Duodenal mucosa (tissue), 2 donors: ENCODE results near the gene ARID5B.

ENCODE experiments used
- H3K27ac ChIP-seq: one replicate; pipeline ENCODE4 v1.7.0; 2013; ENCODE audit warnings: low read depth, low read length
- H3K27me3 ChIP-seq, 2 donors: one replicate each; pipeline ENCODE4 v1.7.0; 2013; ENCODE audit warnings: low read length in 2 of 2, control low read depth in 1 of 2; ENCODE audit not compliant: insufficient read depth in 2 of 2, control insufficient read depth in 1 of 2
- H3K36me3 ChIP-seq, 2 donors: one replicate each; pipeline ENCODE4 v1.7.0; 2013; ENCODE audit warnings: low read length in 2 of 2, control low read depth in 1 of 2; ENCODE audit not compliant: insufficient read depth in 2 of 2, control insufficient read depth in 1 of 2
- H3K4me1 ChIP-seq, 2 donors: one replicate each; pipeline ENCODE4 v1.7.0; 2013; ENCODE audit warnings: low read length in 2 of 2, control low read depth in 1 of 2; ENCODE audit not compliant: insufficient read depth in 2 of 2, control insufficient read depth in 1 of 2
- H3K4me3 ChIP-seq, 2 donors: one replicate each; pipeline ENCODE4 v1.7.0; 2013; ENCODE audit warnings: low read length in 2 of 2, low read depth in 1 of 2
- H3K9ac ChIP-seq, 2 donors: one replicate each; pipeline ENCODE4 v1.7.0; 2013; ENCODE audit warnings: low read length in 2 of 2, low read depth in 1 of 2
- H3K9me3 ChIP-seq, 2 donors: one replicate each; pipeline ENCODE4 v1.7.0; 2013; ENCODE audit warnings: low read length in 2 of 2, control low read depth in 1 of 2; ENCODE audit not compliant: control insufficient read depth in 1 of 2

ARID5B gene

GRCh38 chr10:62087329-62087728 is 185.8 kb downstream of the ARID5B start:
- Histone ChIP-seq H3K9me3 (no peaks in the 10 kb centered on the region), H3K9ac (no peak overlapping the region), H3K4me3 (no peak overlapping the region), H3K36me3 (peaks cover 29 to 43% of the 10 kb centered on the region in 2 donors), H3K4me1 (peaks cover 26 to 30% of the 10 kb centered on the region in 2 donors), H3K27ac (no peak overlapping the region), H3K27me3 (no peaks in the 10 kb centered on the region)

DNA sequence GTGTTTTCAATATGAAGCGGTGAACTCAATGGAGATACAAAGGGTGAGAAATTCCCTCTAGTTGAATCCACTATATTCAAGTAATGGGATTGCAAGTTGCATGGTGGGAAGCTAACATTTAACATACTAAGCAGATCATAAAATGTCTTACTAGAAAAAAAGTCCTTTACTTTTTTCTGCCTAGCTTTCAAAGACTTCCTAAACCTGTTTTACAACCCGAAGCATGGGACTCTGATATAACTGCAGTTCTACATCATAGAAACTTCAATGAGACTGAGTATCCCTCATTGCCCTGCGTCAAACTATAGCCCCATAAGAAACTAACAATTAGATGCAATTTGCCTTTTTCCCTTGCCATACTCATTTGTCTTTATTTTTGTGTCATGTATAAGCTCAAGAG is 187.3 kb downstream of the ARID5B start:
- Histone ChIP-seq H3K36me3 (peaks cover 36 to 52% of the 10 kb centered on the region in 2 donors), H3K9ac (no peak overlapping the region), H3K27ac (no peak overlapping the region)

GRCh38 chr10:62092301-62093030 is 191.0 kb downstream of the ARID5B start:
- no peak overlapping the region for H3K9ac ChIP-seq

More for the DNA sequence above, 187.3 kb downstream of the ARID5B start:
- H3K9me3 ChIP-seq, result no peaks in the 10 kb centered on the region
- H3K4me1 ChIP-seq, result peaks cover 11 to 15% of the 10 kb centered on the region in 2 donors
- no peaks in the 10 kb centered on the region for H3K27me3 ChIP-seq
- H3K4me3 ChIP-seq, result no peak overlapping the region

DNA sequence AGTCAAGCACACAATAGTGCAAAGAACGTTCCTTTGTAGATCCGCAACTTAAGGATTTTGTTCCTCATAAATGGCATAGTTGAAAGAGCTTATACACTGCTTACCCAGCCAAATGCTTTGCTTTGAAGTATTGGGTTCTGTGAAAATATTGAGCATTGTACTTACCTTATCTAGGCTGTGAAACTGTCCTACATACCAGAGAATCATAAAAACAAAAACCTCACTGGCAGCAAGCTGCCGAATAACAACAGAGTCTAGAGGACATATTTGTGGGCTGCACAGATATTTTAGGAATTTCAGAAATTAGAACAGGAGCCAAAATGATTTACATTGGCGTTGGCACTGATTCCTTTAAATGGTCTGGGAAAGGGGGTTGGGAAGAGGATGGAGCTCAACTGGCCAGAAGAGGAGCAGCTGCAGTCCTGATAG is 192.4 kb downstream of the ARID5B start:
- peaks cover 0 to 13% of the 10 kb centered on the region in 2 donors for H3K4me1 ChIP-seq
- no peak overlapping the region for H3K4me3 ChIP-seq

More at GRCh38 chr10:62092301-62093030, 191.0 kb downstream of the ARID5B start:
- Histone ChIP-seq H3K36me3 (peaks cover 34 to 37% of the 10 kb centered on the region in 2 donors), H3K4me1 (peaks cover 0 to 13% of the 10 kb centered on the region in 2 donors), H3K27ac (no peak overlapping the region), H3K27me3 (no peaks in the 10 kb centered on the region), H3K9me3 (no peaks in the 10 kb centered on the region), H3K4me3 (no peak overlapping the region)

DNA sequence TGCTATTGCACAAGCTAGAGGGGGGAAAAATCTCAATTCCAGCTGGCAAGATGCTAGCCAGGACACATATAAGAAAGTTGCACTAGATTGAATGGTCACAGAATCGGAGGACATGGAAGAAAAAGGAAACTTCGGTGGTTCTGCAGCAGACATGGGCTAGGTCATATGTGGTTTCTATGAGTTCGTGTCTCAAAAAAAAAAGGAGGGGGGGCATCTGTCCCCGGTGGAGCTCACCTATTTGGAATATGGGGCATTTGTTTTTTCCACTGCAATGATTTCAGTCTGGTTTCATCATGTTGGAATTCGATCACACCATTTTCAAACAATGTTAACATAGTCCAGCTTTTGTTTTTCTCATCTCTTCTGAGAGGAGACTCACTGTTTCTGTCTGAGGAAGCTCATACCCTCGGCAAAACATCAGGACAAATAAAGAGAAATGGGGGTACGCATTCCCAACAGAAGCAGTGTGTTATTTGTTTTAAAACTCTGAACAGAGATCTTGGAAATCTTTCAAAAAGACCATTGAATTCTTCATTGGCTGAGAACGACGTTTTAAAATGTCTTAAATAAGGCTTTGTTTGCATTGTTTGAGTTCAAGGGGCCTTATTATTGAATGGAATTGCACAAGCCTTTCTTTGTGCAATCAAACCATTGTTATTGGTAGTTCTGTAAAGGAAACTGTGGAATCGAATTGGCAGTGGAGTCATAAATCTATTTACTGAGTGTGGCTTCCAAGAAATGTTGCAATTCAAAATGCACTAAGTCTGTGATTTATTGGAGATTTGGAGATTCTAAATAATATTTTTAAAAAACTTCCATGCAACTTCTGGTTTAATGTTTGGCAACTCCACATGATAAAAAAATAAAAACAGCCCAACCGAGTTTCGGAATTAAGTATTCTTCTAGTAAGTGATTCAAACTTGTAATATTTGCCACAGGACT is 194.0 kb downstream of the ARID5B start:
- Histone ChIP-seq H3K9me3 (no peaks in the 10 kb centered on the region), H3K36me3 (peaks cover 24 to 27% of the 10 kb centered on the region in 2 donors), H3K4me3 (no peak overlapping the region), H3K27me3 (no peaks in the 10 kb centered on the region), H3K27ac (no peak overlapping the region), H3K4me1 (peaks cover 0 to 13% of the 10 kb centered on the region in 2 donors), H3K9ac (no peak overlapping the region)

More for the DNA sequence above, 192.4 kb downstream of the ARID5B start:
- Histone ChIP-seq H3K27me3 (no peaks in the 10 kb centered on the region), H3K36me3 (peaks cover 29 to 34% of the 10 kb centered on the region in 2 donors), H3K27ac (no peak overlapping the region), H3K9me3 (no peaks in the 10 kb centered on the region), H3K9ac (no peak overlapping the region)

GRCh38 chr10:62096256-62096933 is 194.9 kb downstream of the ARID5B start:
- Histone ChIP-seq H3K36me3 (peaks cover 16 to 20% of the 10 kb centered on the region in 2 donors), H3K4me3 (no peak overlapping the region), H3K4me1 (peaks cover 0 to 13% of the 10 kb centered on the region in 2 donors), H3K9me3 (no peaks in the 10 kb centered on the region), H3K9ac (no peak overlapping the region), H3K27ac (no peak overlapping the region), H3K27me3 (no peaks in the 10 kb centered on the region)

DNA sequence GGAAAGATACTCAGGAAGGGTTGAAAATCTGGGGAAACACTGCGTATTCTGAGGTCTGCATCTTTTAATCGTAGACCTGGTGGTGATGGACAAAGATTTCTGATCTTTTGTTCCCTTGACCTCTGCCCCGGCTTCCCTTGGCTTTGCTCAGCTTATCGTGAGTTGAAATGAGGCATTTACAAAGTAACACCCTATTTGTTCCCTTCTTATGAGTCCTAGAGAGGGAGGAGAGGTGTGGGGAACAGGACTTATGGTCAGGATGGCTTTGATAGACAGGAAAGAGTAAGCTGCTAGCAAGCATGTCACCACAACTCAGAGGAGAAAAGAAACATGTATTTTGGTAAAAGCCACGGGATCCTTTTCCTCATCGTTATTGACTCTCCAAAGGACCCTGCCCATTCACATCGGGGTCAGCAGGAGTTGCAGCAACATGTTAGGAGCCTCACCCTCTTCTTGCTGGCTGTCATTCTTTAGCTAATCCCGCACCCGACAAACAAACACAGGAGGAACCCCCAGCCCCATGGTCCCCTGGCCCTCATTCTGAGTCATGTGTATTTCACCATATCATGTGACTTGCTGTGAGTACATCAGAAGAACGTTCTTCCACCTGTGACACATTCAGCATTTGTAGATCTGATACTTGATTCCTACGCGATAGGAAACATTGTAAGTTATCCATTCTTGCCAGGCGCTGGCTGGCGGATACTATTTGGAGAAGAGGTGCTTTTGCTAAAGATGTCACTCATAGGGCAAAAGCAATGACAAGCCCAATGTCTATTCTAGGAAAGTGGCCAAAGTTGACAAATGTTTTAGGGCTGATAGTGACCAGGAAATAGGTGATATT is 197.0 kb downstream of the ARID5B start:
- H3K27me3 ChIP-seq, result no peaks in the 10 kb centered on the region
- no peaks in the 10 kb centered on the region for H3K9me3 ChIP-seq
- peaks cover 0 to 13% of the 10 kb centered on the region in 2 donors for H3K4me1 ChIP-seq
- no peak overlapping the region for H3K27ac ChIP-seq
- H3K36me3 ChIP-seq, result peaks cover 0 to 4% of the 10 kb centered on the region in 2 donors
- no peak overlapping the region for H3K4me3 ChIP-seq
- no peak overlapping the region for H3K9ac ChIP-seq

DNA sequence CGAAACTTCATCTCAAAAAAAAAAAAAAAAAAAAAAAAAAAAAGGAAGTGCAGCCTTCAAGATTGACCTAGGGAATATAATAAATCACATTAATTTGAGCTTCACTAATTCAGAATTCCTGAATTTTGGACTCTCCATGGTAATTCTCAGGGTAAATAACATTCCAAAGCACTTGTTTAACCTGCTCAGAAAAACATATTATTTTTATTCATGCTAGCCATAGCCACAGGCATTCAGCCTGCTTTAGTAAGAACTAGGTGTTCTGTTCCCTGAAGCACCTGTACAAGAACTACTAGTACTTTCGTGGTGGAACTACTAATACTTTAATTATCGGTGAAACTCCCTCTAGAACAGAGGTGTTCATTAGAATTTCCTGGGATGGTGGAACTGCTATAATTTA is 197.8 kb downstream of the ARID5B start:
- H3K27me3 ChIP-seq, result no peaks in the 10 kb centered on the region

GRCh38 chr10:62103857-62104256 is 202.4 kb downstream of the ARID5B start:
- Histone ChIP-seq H3K27me3 (no peaks in the 10 kb centered on the region), H3K36me3 (no peaks in the 10 kb centered on the region), H3K27ac (no peak overlapping the region), H3K4me3 (no peak overlapping the region), H3K9ac (no peak overlapping the region), H3K9me3 (no peaks in the 10 kb centered on the region), H3K4me1 (peaks cover 4% of the 10 kb centered on the region in 2 donors)

More for the DNA sequence above, 197.8 kb downstream of the ARID5B start:
- H3K36me3 ChIP-seq, result no peaks in the 10 kb centered on the region
- no peak overlapping the region for H3K4me3 ChIP-seq
- no peak overlapping the region for H3K9ac ChIP-seq
- peaks cover 0 to 13% of the 10 kb centered on the region in 2 donors for H3K4me1 ChIP-seq
- no peak overlapping the region for H3K27ac ChIP-seq
- no peaks in the 10 kb centered on the region for H3K9me3 ChIP-seq
